ENCODE results near the gene PCDH15. TPM values are rescaled to one million over a fixed set of nuclear protein-coding genes. Genes with fewer than 3 reads are reported as not detected.

Gene PCDH15
- total RNA-seq, 1 donor from 2014 or later = 0.07 TPM

- no peaks in the 10 kb centered on the region for H3K36me3 Mint-ChIP-seq (ENCODE audit: low read depth)
- H3K4me1 Mint-ChIP-seq (ENCODE audit: low read depth) = no peaks in the 10 kb centered on the region
- no peaks in the 10 kb centered on the region for H3K27me3 Mint-ChIP-seq (ENCODE audit: low read depth)
- no peak overlapping the region for H3K4me3 Mint-ChIP-seq (ENCODE audit: low read depth)
- peaks cover 38% of the 10 kb centered on the region for H3K9me3 Mint-ChIP-seq
- no peak overlapping the region for H3K27ac Mint-ChIP-seq
- no peak for DNase-seq (ENCODE audit: low spot score)
- intact Hi-C loops (cut with micrococcal nuclease) = no loop called here
Observed at GRCh38 chr10:54125098-54125747, 675.8 kb downstream of the PCDH15 start.

- H3K4me1 Mint-ChIP-seq (ENCODE audit: low read depth) = no peaks in the 10 kb centered on the region
- H3K36me3 Mint-ChIP-seq (ENCODE audit: low read depth) = no peaks in the 10 kb centered on the region
- H3K9me3 Mint-ChIP-seq = peaks cover 33% of the 10 kb centered on the region
- DNase-seq (ENCODE audit: low spot score) = no peak
- no peaks in the 10 kb centered on the region for H3K27me3 Mint-ChIP-seq (ENCODE audit: low read depth)
- H3K4me3 Mint-ChIP-seq (ENCODE audit: low read depth) = no peak overlapping the region
- H3K27ac Mint-ChIP-seq = no peak overlapping the region
- intact Hi-C loops (cut with micrococcal nuclease) = no loop called here
Observed at GRCh38 chr10:54124209-54124885, 676.7 kb downstream of the PCDH15 start.

- no peak for DNase-seq (ENCODE audit: low spot score)
- no peak overlapping the region for H3K27ac Mint-ChIP-seq
- no peaks in the 10 kb centered on the region for H3K27me3 Mint-ChIP-seq (ENCODE audit: low read depth)
- H3K9me3 Mint-ChIP-seq = peaks cover 42% of the 10 kb centered on the region
- intact Hi-C loops (cut with micrococcal nuclease) = no loop called here
- no peaks in the 10 kb centered on the region for H3K36me3 Mint-ChIP-seq (ENCODE audit: low read depth)
- no peaks in the 10 kb centered on the region for H3K4me1 Mint-ChIP-seq (ENCODE audit: low read depth)
- no peak overlapping the region for H3K4me3 Mint-ChIP-seq (ENCODE audit: low read depth)
Observed at GRCh38 chr10:54120806-54121205, 680.2 kb downstream of the PCDH15 start.

GRCh38 chr10:54108961-54109360, 692.1 kb downstream of the PCDH15 start:
- no peak overlapping the region for H3K27ac Mint-ChIP-seq
- peaks cover 15% of the 10 kb centered on the region for H3K9me3 Mint-ChIP-seq
- no peak overlapping the region for H3K4me3 Mint-ChIP-seq (ENCODE audit: low read depth)
- H3K27me3 Mint-ChIP-seq (ENCODE audit: low read depth) = no peaks in the 10 kb centered on the region
- no peaks in the 10 kb centered on the region for H3K4me1 Mint-ChIP-seq (ENCODE audit: low read depth)
- intact Hi-C loops (cut with micrococcal nuclease) = no loop called here
- no peak for DNase-seq (ENCODE audit: low spot score)
- no peaks in the 10 kb centered on the region for H3K36me3 Mint-ChIP-seq (ENCODE audit: low read depth)

GRCh38 chr10:54096892-54097291, 704.1 kb downstream of the PCDH15 start:
- Mint-ChIP-seq H3K27me3 (ENCODE audit: low read depth) (no peaks in the 10 kb centered on the region), H3K4me3 (ENCODE audit: low read depth) (no peak overlapping the region), H3K4me1 (ENCODE audit: low read depth) (no peaks in the 10 kb centered on the region), H3K9me3 (peaks cover 28% of the 10 kb centered on the region), H3K36me3 (ENCODE audit: low read depth) (no peaks in the 10 kb centered on the region), H3K27ac (no peak overlapping the region)
- no peak for DNase-seq (ENCODE audit: low spot score)
- intact Hi-C loops (cut with micrococcal nuclease) = no loop called here

- no peaks in the 10 kb centered on the region for H3K4me1 Mint-ChIP-seq (ENCODE audit: low read depth)
- no peak overlapping the region for H3K27ac Mint-ChIP-seq
- peaks cover 29% of the 10 kb centered on the region for H3K9me3 Mint-ChIP-seq
- H3K36me3 Mint-ChIP-seq (ENCODE audit: low read depth) = no peaks in the 10 kb centered on the region
- H3K27me3 Mint-ChIP-seq (ENCODE audit: low read depth) = no peaks in the 10 kb centered on the region
- H3K4me3 Mint-ChIP-seq (ENCODE audit: low read depth) = no peak overlapping the region
- no peak for DNase-seq (ENCODE audit: low spot score)
- intact Hi-C loops (cut with micrococcal nuclease) = no loop called here
Observed at GRCh38 chr10:54094321-54094720, 706.7 kb downstream of the PCDH15 start.

- intact Hi-C loops (cut with micrococcal nuclease) = no loop called here
Observed at GRCh38 chr10:54091237-54091636, 709.8 kb downstream of the PCDH15 start.

GRCh38 chr10:54081950-54082349, 719.1 kb downstream of the PCDH15 start:
- Mint-ChIP-seq H3K4me1 (ENCODE audit: low read depth) (no peaks in the 10 kb centered on the region), H3K9me3 (peaks cover 22% of the 10 kb centered on the region), H3K27ac (no peak overlapping the region), H3K4me3 (ENCODE audit: low read depth) (no peak overlapping the region), H3K27me3 (ENCODE audit: low read depth) (no peaks in the 10 kb centered on the region), H3K36me3 (ENCODE audit: low read depth) (no peaks in the 10 kb centered on the region)
- intact Hi-C loops (cut with micrococcal nuclease) = no loop called here
- no peak for DNase-seq (ENCODE audit: low spot score)

More at GRCh38 chr10:54091237-54091636, 709.8 kb downstream of the PCDH15 start:
- H3K27ac Mint-ChIP-seq = no peak overlapping the region
- no peak overlapping the region for H3K4me3 Mint-ChIP-seq (ENCODE audit: low read depth)
- no peaks in the 10 kb centered on the region for H3K4me1 Mint-ChIP-seq (ENCODE audit: low read depth)
- H3K9me3 Mint-ChIP-seq = peaks cover 24% of the 10 kb centered on the region
- no peaks in the 10 kb centered on the region for H3K27me3 Mint-ChIP-seq (ENCODE audit: low read depth)
- no peak for DNase-seq (ENCODE audit: low spot score)
- H3K36me3 Mint-ChIP-seq (ENCODE audit: low read depth) = no peaks in the 10 kb centered on the region

GRCh38 chr10:54067361-54067760, 733.7 kb downstream of the PCDH15 start:
- H3K4me3 Mint-ChIP-seq (ENCODE audit: low read depth) = no peak overlapping the region
- H3K9me3 Mint-ChIP-seq = peaks cover 7% of the 10 kb centered on the region
- H3K27me3 Mint-ChIP-seq (ENCODE audit: low read depth) = no peaks in the 10 kb centered on the region
- H3K4me1 Mint-ChIP-seq (ENCODE audit: low read depth) = no peaks in the 10 kb centered on the region
- DNase-seq (ENCODE audit: low spot score) = no peak
- H3K36me3 Mint-ChIP-seq (ENCODE audit: low read depth) = no peaks in the 10 kb centered on the region
- no peak overlapping the region for H3K27ac Mint-ChIP-seq
- intact Hi-C loops (cut with micrococcal nuclease) = no loop called here

GRCh38 chr10:54066646-54067045, 734.4 kb downstream of the PCDH15 start:
- H3K27me3 Mint-ChIP-seq (ENCODE audit: low read depth) = no peaks in the 10 kb centered on the region
- no peaks in the 10 kb centered on the region for H3K36me3 Mint-ChIP-seq (ENCODE audit: low read depth)
- no peak for DNase-seq (ENCODE audit: low spot score)
- H3K4me3 Mint-ChIP-seq (ENCODE audit: low read depth) = no peak overlapping the region
- no peaks in the 10 kb centered on the region for H3K4me1 Mint-ChIP-seq (ENCODE audit: low read depth)
- peaks cover 5% of the 10 kb centered on the region for H3K9me3 Mint-ChIP-seq
- intact Hi-C loops (cut with micrococcal nuclease) = no loop called here
- H3K27ac Mint-ChIP-seq = no peak overlapping the region

GRCh38 chr10:54065106-54065505, 735.9 kb downstream of the PCDH15 start:
- Mint-ChIP-seq H3K36me3 (ENCODE audit: low read depth) (no peaks in the 10 kb centered on the region), H3K9me3 (peaks cover 5% of the 10 kb centered on the region), H3K27ac (no peak overlapping the region), H3K4me1 (ENCODE audit: low read depth) (no peaks in the 10 kb centered on the region), H3K4me3 (ENCODE audit: low read depth) (no peak overlapping the region), H3K27me3 (ENCODE audit: low read depth) (no peaks in the 10 kb centered on the region)
- intact Hi-C loops (cut with micrococcal nuclease) = no loop called here
- no peak for DNase-seq (ENCODE audit: low spot score)

- no peak for DNase-seq (ENCODE audit: low spot score)
Observed at GRCh38 chr10:54064215-54064614, 736.8 kb downstream of the PCDH15 start.

GRCh38 chr10:54063514-54063913, 737.5 kb downstream of the PCDH15 start:
- Mint-ChIP-seq H3K4me3 (ENCODE audit: low read depth) (no peak overlapping the region), H3K27me3 (ENCODE audit: low read depth) (no peaks in the 10 kb centered on the region), H3K4me1 (ENCODE audit: low read depth) (no peaks in the 10 kb centered on the region), H3K9me3 (peaks cover 16% of the 10 kb centered on the region), H3K36me3 (ENCODE audit: low read depth) (no peaks in the 10 kb centered on the region), H3K27ac (no peak overlapping the region)
- intact Hi-C loops (cut with micrococcal nuclease) = no loop called here
- no peak for DNase-seq (ENCODE audit: low spot score)

More at GRCh38 chr10:54064215-54064614, 736.8 kb downstream of the PCDH15 start:
- Mint-ChIP-seq H3K27me3 (ENCODE audit: low read depth) (no peaks in the 10 kb centered on the region), H3K4me1 (ENCODE audit: low read depth) (no peaks in the 10 kb centered on the region), H3K9me3 (peaks cover 10% of the 10 kb centered on the region), H3K27ac (no peak overlapping the region), H3K4me3 (ENCODE audit: low read depth) (no peak overlapping the region), H3K36me3 (ENCODE audit: low read depth) (no peaks in the 10 kb centered on the region)
- intact Hi-C loops (cut with micrococcal nuclease) = no loop called here

All from activated T-helper 2 cell treated with anti-CD3 and anti-CD28 coated beads, Interferon-gamma antibody, Interleukin-2, Interleukin-4, amounts not matched to agents 10 μg/mL and 5 μg/mL and 100 μg/mL, durations not matched to agents 14 hours and 24 hours and 36 hours (primary cell).